Activated CD4-positive, alpha-beta T cell treated with anti-CD3 and anti-CD28 coated beads for 24 hours (primary cell): ENCODE results near the gene SYCP2L.
"Not testable (repeated sequence)": the region's sequence is repeated elsewhere in the genome, so short reads cannot be mapped to it uniquely, and the experiment has no call there.

Source experiments
- DNase-seq, 2 donors: peaks; one replicate each; pipeline ENCODE4 v3.0.0-alpha.2; 2020; ENCODE audit warnings: low read depth in 2 of 2

The SYCP2L gene

GRCh38 chr6:10954590-10955010 lies 67.7 kb downstream of the SYCP2L start:
- peak; percentile 62 to 75 for DNase-seq

GRCh38 chr6:10956776-10957175 lies 69.9 kb downstream of the SYCP2L start:
- DNase-seq, result no peak

DNA sequence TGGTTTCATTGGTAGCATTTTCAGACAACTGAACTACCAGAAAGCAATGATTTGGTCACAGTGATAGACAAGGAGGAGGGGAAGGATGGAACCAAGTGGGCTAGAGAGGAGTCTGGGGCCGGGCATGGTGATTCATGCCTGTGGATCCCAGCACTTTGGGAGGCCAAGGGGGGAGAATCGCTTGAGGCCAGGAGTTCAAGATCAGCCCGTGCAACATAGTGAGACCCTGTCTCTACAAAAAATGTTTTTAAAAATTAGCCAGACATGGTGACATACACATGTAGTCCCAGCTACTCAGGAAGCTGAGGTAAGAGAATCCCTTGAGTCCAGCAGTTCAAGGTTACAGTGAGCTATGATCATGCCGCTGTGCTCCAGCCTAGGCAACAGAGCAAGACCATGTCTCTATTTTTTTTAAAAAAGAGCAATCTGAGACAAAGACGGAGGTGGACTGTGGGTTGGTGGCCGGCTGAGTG lies 70.6 kb downstream of the SYCP2L start:
- DNase-seq, result no peak

DNA sequence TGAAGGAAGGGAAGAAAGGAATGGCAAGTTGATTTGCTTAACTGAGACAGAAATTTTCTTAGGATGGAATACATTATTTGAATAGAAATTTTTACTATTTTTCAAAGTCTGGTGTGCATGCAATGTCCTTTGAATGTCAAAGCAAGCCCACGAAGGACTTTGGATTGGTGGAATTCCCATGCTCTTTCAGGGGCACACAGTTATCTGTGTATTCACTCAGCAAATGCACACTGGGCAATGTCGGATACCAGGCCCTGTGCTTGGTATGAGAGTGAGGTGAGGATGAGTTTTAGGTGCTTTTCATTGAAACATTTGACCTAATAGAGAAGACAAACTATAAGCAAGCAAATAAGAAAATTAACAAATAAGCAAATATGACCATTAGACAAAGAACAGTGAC lies 73.3 kb downstream of the SYCP2L start:
- no peak for DNase-seq

DNA sequence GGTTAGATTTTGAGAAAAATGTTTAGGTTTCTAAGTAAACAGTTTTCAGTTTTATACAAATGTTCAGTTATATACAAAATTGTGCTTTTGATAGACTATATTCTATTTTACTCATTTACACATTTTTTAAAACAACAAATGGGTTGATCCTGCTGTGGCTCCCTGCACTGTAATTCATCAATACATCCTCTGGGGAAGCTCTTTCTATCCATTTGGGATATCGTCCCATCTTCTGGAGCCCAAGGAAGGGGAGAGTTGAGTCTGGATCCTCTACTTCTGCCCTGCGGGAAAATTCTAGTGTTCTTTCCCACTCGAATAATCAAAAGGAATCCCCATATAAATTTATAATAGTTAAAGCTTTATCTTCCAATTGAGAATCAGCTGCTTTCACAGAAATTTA lies 75.0 kb downstream of the SYCP2L start:
- DNase-seq, result no peak

- DNase-seq, result no peak
These were observed 75.8 kb downstream of the SYCP2L start for GRCh38 chr6:10962673-10963072.

GRCh38 chr6:10963113-10963512 lies 76.3 kb downstream of the SYCP2L start:
- no peak for DNase-seq

GRCh38 chr6:10964684-10965083 lies 77.8 kb downstream of the SYCP2L start:
- DNase-seq, result no peak

GRCh38 chr6:10968776-10969175 lies 81.9 kb downstream of the SYCP2L start:
- no peak for DNase-seq

DNA sequence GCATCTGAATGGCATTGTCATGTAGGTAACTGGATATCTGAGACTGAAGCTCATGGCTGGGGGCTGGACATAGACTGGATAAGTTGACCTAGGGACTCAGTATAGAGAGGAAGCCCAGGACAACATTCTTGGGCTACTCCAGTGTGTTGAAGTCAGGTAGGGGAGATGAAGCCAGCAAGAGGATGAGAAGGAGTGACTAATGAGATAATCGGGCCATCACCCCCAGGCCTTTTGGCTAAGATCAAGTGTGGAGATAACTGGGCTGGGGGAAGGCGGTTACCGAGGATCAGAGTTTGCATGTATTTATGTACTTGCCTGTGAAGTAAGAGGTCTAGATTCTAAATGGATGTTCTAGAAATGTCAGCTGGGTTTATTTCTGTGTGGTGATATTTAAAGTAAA lies 83.9 kb downstream of the SYCP2L start:
- no peak for DNase-seq

GRCh38 chr6:10972196-10972595 lies 85.3 kb downstream of the SYCP2L start:
- DNase-seq, result no peak

GRCh38 chr6:10976571-10976970 lies 89.7 kb downstream of the SYCP2L start:
- DNase-seq, result no peak

GRCh38 chr6:10977231-10977968 lies 90.5 kb downstream of the SYCP2L start:
- DNase-seq, result no peak

GRCh38 chr6:10979603-10980002 lies 92.8 kb downstream of the SYCP2L start:
- no peak for DNase-seq

DNA sequence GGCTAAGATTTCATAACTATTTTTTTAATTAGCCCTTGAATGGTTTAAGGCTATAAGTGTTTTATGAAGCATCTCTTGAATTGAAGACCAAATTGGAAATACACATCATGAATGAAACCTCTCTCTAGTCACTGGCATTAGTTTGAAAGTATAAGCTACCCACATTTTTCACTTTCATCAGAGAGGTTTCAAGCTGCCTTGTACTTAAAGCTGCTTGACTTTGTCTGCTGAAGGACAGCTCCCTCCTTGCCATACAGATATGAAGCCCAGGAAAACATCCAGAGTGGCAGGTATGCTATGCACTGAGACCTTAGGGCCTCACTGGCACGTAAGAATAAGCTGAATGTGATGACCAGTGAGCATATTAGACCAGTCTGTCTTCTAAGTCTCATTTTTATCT lies 94.6 kb downstream of the SYCP2L start:
- DNase-seq, result no peak

DNA sequence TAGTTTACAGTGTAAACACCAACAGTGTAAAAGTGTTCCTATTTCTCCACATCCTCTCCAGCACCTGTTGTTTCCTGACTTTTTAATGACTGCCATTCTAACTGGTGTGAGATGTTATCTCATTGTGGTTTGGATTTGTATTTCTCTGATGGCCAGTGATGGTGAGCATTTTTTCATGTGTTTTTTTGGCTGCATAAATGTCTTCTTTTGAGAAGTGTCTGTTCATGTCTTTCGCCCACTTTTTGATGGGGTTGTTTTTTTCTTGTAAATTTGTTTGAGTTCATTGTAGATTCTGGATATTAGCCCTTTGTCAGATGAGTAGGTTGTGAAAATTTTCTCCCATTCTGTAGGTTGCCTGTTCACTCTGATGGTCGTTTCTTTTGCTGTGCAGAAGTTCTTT lies 98.1 kb downstream of the SYCP2L start:
- not testable (repeated sequence) for DNase-seq

- DNase-seq, result no peak
These were observed 102.7 kb downstream of the SYCP2L start for GRCh38 chr6:10989587-10989986.

GRCh38 chr6:10991115-10991514 lies 104.3 kb downstream of the SYCP2L start:
- DNase-seq, result no peak

- DNase-seq, result no peak
These were observed 107.0 kb downstream of the SYCP2L start for GRCh38 chr6:10993896-10994295.

GRCh38 chr6:10995114-10995707 lies 108.4 kb downstream of the SYCP2L start:
- DNase-seq, result no peak

GRCh38 chr6:10999994-11000393 lies 113.1 kb downstream of the SYCP2L start:
- no peak for DNase-seq

DNA sequence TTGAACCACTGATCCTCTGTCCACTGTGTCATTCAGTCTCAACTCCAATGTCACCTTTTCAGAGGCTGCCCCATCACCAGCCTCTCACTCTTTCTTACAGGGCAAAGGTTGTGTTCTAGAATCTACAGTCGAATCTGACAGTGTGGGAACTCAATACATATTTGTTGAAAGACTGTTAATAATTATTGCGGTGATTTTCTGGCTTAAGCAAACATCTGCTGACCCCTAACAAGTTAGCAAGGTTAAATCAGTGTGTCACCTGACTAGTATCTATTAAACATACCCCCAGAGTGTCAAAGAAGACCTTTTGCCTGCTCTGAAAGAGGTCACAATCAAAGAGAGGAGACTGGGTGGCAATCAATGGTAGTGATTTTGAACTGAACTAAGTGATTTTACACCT lies 115.3 kb downstream of the SYCP2L start:
- no peak for DNase-seq

GRCh38 chr6:11003297-11003696 lies 116.4 kb downstream of the SYCP2L start:
- not testable (repeated sequence) for DNase-seq

DNA sequence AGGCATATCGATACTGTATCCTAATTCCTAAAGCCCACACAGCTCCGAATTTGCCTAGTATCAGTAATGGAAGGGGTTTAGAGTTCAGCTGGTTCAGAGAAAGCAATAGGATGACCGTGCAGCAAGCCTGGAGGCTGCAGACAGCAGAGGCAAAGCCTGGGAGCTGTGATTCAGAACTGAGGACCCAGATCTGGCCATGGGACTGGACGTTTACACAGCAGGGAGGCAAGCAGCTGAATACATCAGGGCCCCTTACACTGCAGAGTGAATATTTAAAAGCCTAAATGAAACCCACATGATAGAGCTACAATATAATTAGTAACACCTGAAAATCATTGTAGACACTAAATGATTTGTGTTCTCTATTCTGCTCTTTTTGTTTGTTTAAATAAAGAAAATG lies 119.2 kb downstream of the SYCP2L start:
- DNase-seq, result no peak
